Measurements from ENCODE around the gene HNRNPA2B1. TPM values are rescaled to one million over a fixed set of nuclear protein-coding genes. Genes with fewer than 3 reads are reported as not detected.

The HNRNPA2B1 gene
- total RNA-seq, 1 donor from 2014 or later: 484 TPM

GRCh38 chr7:26160896-26161295 lies 39.6 kb downstream of the HNRNPA2B1 start:
- no peak for TF ChIP-seq CTCF (IDR thresholded peaks at IDR 0.05)
- no peak for DNase-seq (ENCODE audit: extremely low spot score, unreplicated experiment)
- Mint-ChIP-seq H3K4me1 (ENCODE audit: unreplicated experiment) (peaks cover 11% of the 10 kb centered on the region), H3K9me3 (ENCODE audit: unreplicated experiment) (no peaks in the 10 kb centered on the region), H3K36me3 (ENCODE audit: unreplicated experiment) (no peaks in the 10 kb centered on the region), H3K4me3 (ENCODE audit: unreplicated experiment) (no peak overlapping the region), H3K27me3 (ENCODE audit: unreplicated experiment) (peaks cover 5% of the 10 kb centered on the region), H3K27ac (ENCODE audit: unreplicated experiment) (no peak overlapping the region)

GRCh38 chr7:26159243-26159642 lies 41.3 kb downstream of the HNRNPA2B1 start:
- no peak for DNase-seq (ENCODE audit: extremely low spot score, unreplicated experiment)
- Mint-ChIP-seq H3K4me1 (ENCODE audit: unreplicated experiment) (peaks cover 16% of the 10 kb centered on the region), H3K27ac (ENCODE audit: unreplicated experiment) (no peak overlapping the region), H3K4me3 (ENCODE audit: unreplicated experiment) (no peak overlapping the region), H3K27me3 (ENCODE audit: unreplicated experiment) (peaks cover 5% of the 10 kb centered on the region), H3K36me3 (ENCODE audit: unreplicated experiment) (no peaks in the 10 kb centered on the region), H3K9me3 (ENCODE audit: unreplicated experiment) (no peaks in the 10 kb centered on the region)
- no peak for TF ChIP-seq CTCF (IDR thresholded peaks at IDR 0.05)

DNA sequence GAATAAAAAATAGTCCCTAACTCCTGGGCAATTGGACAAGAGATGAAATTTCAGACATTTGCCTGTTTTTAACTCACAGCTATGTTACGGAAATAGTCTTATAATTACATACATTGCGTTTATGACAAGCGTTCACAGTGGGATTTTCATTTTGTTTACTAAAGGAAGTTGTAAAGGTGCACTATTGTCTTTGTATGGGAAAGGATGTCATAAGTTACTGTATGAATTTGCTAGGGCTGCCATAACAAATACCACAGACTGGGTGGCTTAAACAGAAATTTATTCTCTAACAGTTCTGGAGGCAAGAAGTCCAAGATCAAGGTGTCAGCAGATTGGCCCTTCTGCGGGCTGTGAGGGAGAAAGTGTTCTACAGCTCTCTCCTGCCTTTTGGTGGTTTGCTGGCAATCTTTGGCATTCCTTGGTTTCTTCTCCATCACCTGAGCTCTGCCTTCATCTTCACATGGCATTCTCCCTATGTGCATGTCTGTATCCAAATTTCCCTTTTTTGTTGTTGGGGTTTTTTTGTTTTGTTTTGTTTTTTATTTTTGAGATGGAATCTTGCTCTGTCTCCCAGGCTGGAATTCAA lies 42.9 kb downstream of the HNRNPA2B1 start:
- peaks cover 19% of the 10 kb centered on the region for H3K27me3 Mint-ChIP-seq (ENCODE audit: unreplicated experiment)
- H3K27ac Mint-ChIP-seq (ENCODE audit: unreplicated experiment): no peak overlapping the region
- peaks cover 26% of the 10 kb centered on the region for H3K4me1 Mint-ChIP-seq (ENCODE audit: unreplicated experiment)
- H3K4me3 Mint-ChIP-seq (ENCODE audit: unreplicated experiment): no peak overlapping the region
- DNase-seq (ENCODE audit: extremely low spot score, unreplicated experiment): no peak
- TF ChIP-seq CTCF (IDR thresholded peaks at IDR 0.05): no peak
- no peaks in the 10 kb centered on the region for H3K36me3 Mint-ChIP-seq (ENCODE audit: unreplicated experiment)
- H3K9me3 Mint-ChIP-seq (ENCODE audit: unreplicated experiment): no peaks in the 10 kb centered on the region

GRCh38 chr7:26156451-26157420 lies 43.8 kb downstream of the HNRNPA2B1 start:
- Mint-ChIP-seq H3K27me3 (ENCODE audit: unreplicated experiment) (peaks cover 20% of the 10 kb centered on the region), H3K36me3 (ENCODE audit: unreplicated experiment) (no peaks in the 10 kb centered on the region), H3K4me1 (ENCODE audit: unreplicated experiment) (peaks cover 26% of the 10 kb centered on the region), H3K4me3 (ENCODE audit: unreplicated experiment) (peak overlapping the region; percentile 9), H3K9me3 (ENCODE audit: unreplicated experiment) (no peaks in the 10 kb centered on the region), H3K27ac (ENCODE audit: unreplicated experiment) (peak overlapping the region; percentile 38)
- TF ChIP-seq CTCF (IDR thresholded peaks at IDR 0.05): no peak
- DNase-seq (ENCODE audit: extremely low spot score, unreplicated experiment): no peak
